HL-60/S4 (cell line): ENCODE data around the gene GRM6.

Experiments
- in situ Hi-C: fragments of 300-500 bp; cut with MboI; formaldehyde crosslinking; loops from 2 replicates; pipeline ENCODE4 v1.14.3; 2022; ENCODE audit warnings: low sequenced_read_pairs

The GRM6 gene

GRCh38 chr5:178984145-178985072, 10.7 kb downstream of the GRM6 start:
- in situ Hi-C loops: no loop called here

- in situ Hi-C loops: no loop called here
These were observed 11.4 kb downstream of the GRM6 start for GRCh38 chr5:178983728-178984127.

DNA sequence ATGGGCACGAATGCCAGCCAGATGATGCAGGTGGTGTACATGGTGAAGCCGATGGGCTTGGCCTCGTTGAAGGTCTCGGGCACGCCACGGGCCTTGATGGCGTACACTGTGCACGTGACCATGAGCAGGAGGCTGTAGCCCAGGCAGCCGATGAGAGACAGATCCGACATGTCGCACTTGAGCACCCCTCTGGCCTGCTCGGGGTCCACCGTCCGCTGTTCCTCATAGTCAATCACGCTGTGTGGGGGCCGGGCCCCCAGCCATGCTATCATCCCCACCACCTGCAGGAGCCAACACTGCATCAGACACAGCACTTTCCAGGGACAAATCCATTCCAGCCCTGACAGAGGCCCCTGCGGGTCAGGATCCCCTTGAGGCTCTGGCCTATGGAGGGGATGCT, 12.2 kb downstream of the GRM6 start:
- in situ Hi-C loops: no loop called here

DNA sequence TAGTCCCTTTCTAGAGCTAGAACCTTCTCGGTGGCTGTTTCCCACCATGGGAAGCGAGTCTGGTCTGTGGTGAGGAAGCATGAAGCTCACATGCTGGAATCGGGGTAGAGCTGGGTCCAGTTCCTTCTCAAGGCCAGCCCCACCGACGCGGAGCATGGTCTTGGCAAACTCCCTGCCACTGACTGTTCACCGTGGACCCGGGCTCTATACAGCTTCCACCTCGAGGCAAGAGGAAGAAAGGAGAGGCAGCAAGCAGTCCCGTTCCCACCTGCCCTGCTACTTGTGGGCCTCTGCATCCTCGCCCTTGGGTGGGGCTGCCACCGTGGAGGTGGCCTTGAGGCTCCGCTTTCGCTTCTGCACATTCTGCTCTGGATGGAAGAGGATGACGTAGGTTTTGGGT, 13.7 kb downstream of the GRM6 start:
- in situ Hi-C loops: no loop called here

- in situ Hi-C loops: no loop called here
These were observed 29.6 kb downstream of the GRM6 start for GRCh38 chr5:178965465-178966055.

DNA sequence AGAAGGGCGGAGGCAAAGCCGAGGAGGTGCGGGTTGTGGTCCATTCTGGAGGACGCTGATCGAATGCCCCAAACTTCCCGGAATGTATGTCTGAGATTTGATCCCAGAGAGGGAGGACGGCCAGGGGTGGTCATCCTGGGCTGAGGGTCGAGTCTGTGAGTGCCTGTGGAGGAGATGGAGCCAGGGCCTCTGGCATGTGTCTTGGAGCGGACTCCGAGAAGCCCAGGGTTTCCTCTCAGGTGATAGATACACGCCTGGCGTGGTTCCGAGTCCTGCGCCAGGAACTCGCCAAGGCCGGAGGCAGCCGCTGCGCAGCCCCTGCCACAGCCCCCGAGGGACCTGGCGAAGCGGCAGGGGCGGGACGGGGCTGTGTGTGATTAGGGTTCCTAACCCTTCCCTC, 53.8 kb downstream of the GRM6 start:
- in situ Hi-C loops: no loop called here

DNA sequence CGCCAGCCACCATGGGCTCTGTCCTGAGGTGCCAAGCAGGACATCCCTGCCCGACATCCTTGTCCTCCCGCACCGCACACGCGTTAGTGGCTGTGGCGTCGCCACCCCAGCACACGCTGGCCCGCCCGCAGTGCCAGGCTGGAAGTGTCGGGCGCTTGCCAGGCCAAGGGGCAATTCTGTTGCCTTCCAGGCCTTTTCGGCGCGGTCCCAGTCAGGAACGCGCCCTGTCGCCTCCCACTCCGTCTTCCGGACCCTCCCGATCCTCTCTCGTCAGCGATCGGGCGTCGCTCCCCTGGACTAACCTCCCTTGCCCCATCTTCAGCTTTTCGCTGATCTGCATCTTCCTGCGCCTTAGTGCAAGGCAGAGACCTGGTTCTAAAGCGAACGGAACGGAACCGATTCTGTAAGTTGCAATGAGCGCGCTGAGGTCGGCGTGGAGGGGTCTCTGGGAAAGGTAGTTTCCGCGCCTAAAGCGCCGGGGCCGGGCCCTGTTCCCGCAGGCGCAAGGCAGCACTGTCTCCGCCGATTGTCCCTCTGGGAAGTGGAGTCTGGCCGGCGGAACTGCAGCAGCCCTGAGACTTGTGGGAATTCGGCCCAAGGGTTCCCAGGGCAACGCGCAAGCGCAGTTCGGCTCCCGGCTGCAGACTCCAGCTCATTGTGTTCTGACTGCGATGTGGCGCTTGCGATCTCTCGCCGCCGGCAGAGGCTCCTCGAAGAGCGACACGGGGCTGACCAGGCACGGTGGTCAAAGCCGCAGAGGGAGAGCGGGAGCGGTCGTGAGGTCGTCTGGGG, 54.4 kb downstream of the GRM6 start, which contains the start of gene ZNF454:
Gene ZNF454 (plus strand): TSS at position 630 of the 792 bp plus-strand sequence. CDS start 1,594 bp downstream, outside the sequence.
- in situ Hi-C loops: no loop called here

- in situ Hi-C loops: no loop called here
These were observed 63.0 kb downstream of the GRM6 start for GRCh38 chr5:178931846-178932760.
